HG02885 (cell line): Measurements from ENCODE around the gene SCGB1D2.

Experiments used
- ATAC-seq: cut with Tn5 transposase; IDR thresholded peaks from one replicate; pipeline ENCODE4 v1.9.1; 2021; ENCODE audit warnings: mild to moderate bottlenecking; ENCODE audit not compliant: unreplicated experiment, poor library complexity

SCGB1D2 gene

DNA sequence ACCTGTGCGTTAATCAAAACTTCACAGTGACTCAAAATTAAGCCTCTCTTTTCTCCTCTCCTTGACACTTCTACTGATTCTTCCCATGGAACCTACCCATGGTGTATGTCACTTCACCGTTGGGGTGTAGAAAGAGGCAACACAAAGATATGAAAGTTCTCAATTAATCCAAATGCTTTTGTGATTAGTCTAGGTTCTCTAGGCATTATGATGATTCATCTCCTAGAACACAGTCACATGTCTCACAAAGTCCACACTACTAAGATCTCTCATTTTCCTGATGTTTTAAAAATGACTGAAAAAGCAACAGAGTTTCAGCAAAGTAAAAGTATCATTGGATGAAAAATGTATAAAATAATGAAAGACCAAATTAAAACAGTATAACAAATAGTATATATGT is 14.2 kb downstream of the SCGB1D2 start:
- ATAC-seq: no peak

DNA sequence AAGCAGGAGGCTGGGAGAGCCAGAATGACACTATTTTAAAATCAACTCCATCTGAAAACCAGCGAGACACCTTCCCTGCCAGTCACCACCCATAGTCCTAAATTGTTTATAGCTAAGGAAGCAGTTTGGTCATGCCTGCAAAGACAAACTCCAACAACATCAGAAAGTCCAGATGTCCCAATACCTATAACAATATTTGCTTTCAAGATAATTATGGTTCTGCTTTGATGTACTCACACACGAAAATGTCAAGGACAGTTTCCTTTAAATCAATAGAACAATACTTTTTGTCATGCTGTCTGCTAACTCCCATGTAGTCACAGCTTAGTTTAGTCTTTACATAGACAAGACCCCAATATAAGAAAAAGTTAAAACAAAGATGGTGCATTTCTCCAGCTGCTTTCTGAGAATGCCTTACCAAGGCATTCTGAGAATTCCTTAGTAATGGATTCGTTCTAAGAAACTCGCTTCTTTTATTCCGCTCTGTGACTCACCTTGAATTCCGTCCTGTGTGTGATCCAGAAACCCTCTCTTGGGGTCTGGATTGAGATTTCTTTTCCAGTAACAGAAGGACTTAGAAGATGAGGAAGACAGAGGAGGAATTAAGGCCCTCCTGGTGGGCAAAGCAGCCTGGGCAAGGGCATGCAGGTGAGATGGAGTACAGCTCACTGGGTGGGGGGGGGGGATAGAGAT is 18.4 kb downstream of the SCGB1D2 start:
- ATAC-seq: no peak

DNA sequence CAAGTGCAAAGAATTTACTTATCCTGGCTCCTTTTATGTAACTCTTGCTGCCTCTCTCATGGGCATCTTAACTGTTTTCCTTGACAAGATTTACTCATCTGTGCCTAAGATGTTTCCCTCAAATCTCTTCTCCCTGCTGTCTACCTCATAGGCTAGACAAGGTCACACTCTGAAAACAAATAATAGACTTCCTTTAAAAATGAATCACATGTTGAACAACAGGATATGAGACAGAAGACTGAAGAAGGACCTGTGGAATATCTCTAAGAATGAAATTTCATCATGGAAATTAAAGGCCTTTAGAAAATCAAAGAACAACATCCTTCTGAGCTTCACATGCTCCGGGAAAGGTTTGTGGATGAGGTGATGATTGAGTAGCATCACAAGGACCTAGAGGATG is 22.0 kb downstream of the SCGB1D2 start:
- no peak for ATAC-seq

DNA sequence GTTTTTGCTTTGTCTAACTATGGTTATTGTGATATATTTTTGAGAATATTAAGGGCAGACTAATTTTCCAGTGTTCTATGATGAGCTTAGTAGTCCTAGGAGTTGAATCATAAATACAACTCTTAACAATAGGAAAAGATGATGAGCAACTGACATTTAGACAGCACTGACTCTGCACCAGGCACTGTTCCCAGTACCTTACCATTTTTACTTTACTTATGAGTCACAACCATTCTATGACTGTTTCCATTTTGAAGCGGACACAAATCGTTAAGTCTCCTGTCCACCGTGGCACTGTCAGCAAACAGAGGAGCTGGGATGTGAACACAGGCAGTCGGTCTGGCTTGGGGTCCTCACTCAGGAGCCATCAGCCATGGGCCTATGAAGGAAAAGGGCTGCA is 24.5 kb downstream of the SCGB1D2 start:
- ATAC-seq: no peak

DNA sequence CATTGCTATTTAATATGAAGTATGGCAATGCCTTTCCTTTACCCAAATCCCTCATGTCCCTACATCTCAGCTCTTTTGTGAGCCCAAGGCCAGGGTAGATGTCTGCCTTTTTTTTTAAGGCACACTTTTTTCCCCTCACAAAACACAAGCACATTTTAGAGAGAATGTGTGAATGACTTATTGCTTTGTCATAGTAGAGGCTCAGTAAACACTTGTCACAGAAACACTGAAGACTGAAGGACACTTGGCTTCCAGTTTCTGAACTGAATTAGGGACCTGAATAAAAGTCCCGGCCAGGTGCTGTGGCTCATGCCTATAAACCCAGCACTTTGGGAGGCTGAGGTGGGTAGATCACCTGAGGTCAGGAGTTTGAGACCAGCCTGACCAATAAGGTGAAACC is 25.0 kb downstream of the SCGB1D2 start:
- ATAC-seq: no peak

DNA sequence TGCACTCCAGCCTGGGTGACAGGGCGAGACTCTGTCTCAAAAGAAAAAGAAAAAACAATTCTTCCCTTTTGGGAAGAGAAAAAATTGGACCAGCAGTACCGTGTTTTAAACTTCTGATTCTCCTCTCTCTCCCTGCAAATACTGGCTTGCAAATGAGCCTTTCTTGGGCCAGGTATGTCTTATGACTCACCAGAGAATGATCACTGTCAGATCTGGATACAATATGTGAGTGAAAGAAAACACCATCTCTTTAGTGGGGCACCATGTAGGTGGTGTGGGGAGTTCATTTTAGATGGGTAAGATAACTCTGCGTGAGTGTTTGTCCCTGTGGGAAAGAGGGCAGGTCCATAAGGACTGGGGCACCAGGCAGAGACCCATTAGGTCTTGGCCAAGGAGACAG is 25.5 kb downstream of the SCGB1D2 start:
- no peak for ATAC-seq

DNA sequence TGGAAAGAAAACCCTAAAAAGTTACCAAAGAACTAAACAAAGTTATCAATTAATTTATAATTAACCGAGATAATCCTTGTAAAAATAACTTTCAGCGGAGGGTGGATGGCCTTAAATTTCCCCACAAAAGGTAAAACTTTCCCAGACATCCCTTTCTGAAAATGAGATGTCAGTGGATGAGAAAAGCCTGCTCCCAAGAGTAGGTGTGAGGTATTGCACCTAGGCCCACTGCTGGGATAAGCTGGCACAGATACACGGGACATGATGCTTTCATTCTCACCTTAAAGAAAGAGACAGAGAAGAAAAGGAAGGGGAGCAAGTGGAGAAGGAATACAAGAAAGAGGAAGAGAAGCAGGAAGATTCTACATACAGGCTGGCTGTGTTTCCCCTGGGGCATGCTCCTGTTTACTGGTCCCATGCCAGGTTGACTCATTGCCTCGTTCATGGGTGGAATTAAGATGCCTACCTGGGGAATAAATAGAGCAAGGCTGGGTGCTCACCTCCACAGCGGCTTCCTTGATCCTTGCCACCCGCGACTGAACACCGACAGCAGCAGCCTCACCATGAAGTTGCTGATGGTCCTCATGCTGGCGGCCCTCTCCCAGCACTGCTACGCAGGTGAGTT is 27.7 kb downstream of the SCGB1D2 start, which contains the start of gene SCGB2A2:
Gene SCGB2A2 (plus strand): TSS at position 505 of the 625 bp plus-strand sequence. CDS start 59 bp downstream, at position 564.
- ATAC-seq: no peak

DNA sequence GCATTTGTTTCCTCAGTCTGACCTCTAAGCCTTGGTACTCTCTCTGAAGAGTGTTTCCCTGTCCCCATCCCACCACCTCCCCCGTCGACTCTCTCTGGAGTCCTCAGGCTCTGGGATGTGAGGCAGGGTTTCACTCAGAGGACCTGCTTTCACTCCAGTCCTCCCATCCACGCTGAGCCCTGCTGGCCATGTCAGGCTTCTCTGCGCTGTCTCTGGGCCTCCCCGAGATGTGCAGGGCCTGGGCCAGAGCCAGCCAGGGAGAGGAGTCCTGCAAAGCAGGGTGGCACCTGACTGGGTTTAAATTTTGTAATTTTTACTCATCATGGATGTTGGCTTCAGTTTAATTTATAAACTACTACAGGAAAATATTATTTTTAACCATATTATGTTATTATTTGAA is 31.2 kb downstream of the SCGB1D2 start:
- no peak for ATAC-seq

DNA sequence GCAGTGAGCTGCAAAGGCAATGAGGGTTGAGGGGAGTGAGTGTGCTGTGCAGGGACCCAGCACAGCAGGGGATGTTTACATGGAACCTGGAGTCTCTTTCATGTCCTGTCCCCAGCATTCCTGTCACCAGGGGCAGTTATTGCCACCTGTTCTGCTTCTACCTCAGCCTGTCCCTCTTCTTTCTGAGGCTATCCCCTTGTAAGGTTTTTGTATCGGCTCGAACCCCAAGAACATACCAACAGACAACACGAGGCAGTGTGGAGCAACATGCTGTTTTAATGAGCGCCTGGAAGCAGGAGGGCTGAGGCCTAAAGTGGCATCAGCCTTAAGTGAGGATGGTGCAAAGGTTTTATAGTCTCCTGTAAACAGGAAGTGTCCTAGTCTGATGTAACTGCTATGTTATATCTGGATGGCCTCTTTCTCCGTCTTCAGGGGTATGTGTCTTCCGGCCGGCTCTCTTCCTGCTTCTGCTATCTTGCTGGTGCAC is 31.8 kb downstream of the SCGB1D2 start:
- ATAC-seq: no peak

DNA sequence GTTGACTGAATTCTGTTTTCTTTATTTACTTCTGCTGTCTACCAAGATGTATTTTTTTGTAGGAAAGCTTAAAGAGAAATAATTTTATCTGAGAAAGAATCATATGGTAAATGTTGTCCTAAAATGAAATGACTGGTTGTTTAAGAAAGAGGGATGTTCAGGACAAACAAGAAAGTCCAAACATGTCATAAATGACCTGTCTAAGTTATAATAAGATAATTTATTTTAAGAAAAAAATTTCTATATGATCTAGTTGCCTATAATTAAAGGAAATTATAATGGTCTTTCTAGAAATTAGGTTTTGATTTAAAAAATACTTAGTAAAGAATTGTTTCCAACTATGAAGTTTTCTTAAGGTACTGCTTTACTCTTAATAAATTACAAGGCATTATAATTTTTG is 38.4 kb downstream of the SCGB1D2 start:
- no peak for ATAC-seq
